ENCODE results near the gene COL2A1. TPM values are rescaled to one million over a fixed set of nuclear protein-coding genes. Genes with fewer than 3 reads are reported as not detected.
A peak's percentile ranks its signal among the peaks of the same experiment; 100 is the strongest.

The COL2A1 gene
- total RNA-seq, 1 donor from 2014 or later, result 7.0 TPM

DNA sequence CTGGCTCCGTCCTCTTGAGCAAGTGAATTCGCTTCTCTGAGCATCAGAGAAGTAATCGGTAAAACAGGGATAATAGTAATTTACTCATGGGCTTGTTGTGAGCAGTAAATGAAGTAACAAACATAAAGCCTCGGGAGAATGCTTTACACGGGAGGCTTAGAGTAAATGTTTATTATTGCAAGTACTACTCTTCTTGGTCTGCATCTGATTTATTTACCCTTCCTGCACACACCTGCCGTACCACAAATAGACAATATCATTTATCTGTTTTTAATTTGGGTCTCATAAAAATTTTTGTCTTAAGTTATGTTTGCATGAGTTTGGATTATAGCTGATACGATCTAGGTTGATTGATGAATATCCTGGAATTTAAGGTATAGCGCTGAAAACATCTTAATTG, 7.8 kb upstream of the COL2A1 start:
- DNase-seq, result no peak

DNA sequence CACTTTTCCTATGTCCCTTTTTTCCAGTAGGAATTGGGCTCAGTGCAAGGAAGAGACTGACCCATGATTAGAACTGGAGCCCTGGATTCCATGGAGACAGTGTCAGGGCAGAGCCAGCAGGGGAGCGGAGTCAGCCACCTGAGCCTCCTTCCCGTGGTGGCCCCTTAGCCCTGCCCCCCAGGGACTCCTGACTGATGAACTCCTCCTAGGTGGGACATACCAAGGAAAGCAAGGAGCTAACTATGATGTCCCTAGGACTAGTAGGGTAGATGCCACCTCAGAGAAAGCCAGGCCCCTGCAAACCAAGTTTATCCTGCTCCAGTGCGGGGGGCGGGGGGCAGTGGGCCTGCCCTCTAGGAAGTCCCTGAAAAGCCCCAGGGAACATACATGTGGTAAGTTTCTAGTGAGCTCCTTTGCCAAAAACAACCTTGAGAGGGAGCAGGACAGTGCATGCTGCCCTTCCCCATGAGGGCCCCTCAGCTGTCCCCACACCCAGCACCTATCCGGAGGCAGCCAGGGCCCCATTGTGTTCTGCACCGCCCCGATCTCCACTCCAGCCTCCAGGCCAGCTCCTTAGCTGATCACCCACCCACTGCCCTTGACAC, 6.2 kb upstream of the COL2A1 start:
- DNase-seq, result no peak

DNA sequence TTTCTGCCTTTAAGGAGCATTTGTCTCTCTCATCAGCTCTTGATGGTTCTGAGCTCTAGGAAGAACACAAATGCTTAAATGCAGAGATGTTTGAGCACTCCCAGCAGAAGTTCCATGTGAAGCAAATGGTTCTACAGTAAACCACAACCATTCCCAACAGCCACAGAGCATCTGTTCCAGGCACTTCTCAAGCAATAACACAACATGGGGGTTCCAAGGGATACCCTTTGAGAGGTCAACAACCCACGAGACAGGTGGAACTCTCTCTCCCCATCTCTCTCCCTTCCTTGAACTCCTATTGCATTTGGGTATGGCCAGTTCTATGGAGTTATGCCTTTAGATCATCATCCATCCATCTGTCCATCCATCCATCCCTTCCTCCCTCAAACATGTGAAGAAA, 5.2 kb upstream of the COL2A1 start:
- DNase-seq, result no peak

DNA sequence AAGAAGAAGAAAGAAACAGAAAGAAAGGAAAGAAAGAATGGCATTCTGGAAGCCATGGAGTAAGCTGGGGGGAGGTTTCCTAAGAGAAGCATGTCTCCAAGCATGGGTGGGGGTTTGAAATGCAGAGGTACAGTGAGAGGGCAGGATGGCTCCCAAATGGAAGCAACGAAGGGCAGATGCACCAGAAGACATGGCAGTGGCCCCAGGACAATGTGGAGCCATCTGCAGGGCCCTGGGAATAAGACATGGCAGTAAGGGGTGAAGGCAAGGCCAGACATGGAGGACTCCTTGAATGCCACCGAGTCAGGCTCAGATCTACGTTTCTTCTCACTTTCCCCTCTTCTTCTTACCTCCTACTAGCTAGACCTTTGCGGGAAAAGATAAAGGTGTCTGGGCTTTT, 4.7 kb upstream of the COL2A1 start:
- no peak for DNase-seq

DNA sequence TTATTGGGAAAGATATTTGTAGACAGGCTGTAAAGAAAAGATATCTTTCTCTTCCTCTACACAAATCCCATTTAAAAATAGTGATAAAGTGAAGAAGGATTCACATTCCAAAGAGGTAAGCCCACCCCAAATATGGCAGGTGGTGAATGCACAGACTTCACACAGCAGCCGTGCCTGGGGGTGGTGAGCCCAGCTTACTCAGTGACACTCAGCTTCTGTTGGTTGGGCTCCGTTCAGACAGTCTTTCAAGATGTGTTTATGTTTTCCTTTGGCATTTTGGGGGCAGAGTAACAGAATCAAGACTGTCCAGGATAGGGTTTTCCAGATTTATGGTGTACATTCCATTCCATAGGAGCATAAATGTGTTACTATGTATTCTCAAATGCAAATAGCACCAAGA, 4.1 kb upstream of the COL2A1 start:
- DNase-seq, result no peak

DNA sequence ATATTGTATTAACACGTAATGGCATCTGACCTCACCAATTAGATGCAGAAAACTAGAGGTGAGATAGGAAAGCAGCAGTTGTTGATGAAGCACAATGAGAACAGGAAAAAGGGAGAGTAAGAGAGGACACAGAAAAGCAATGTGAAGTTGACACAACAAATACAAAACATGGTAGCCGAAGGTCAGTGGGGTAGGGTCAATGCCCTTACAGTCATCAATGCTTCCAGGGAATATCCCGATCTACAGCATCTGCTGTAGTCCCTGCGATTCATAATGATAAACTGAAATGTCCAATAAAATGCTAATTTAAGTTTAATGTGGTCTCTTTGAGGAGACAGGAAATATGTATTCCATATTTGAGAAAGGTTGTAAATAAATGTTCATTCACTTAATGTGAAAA, 2.9 kb upstream of the COL2A1 start:
- DNase-seq, result no peak

DNA sequence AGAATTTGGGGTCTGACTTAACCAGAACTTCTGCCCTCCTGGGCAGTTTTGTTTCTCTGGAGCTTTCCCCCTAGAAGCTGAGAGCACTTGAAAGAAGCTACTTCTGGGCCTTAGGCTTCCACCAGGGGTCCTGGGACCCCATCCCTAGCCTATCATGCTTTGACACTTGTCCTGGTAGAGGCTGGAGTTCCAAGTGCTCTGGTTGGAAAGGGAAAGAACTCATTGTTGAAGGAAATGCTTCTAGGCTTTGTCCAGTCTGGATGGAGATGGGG, 1.4 kb upstream of the COL2A1 start:
- no peak for DNase-seq

DNA sequence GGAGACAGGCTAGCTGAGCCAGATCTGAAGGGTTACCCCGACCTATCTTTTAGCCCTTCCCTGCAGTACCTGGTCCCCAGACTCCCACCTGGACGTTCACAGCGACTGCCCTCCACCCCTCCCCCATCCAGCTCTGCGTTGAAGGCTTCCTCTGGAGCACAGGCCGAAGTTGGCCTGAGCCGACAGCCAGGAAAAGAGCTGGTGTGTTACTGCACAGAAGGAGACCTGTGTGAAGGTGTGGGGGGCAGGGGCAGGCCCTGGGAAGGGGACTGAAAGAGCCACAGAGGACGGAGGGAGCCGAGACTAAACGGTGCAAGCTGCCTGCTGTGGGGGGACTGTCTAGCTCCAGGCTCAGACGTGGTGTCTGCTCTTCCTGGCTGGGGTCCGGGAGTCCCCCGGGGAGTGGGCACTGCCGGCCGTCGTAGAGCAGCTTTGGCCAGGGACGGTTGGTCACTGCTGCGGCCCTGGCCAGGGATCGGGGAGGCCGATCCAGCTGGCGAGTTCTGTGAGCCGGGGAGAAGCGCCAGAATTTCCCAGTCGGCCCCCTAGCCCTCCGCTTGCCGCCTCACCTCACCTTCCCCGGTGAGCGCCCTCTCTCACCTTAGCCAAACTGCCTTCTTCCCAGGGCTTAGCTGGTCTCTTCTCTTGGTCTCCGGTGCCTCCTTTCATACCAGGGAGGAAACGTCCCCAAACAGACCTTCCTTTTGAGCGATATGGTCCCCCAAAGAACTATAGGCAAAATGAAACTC, 899 bp upstream of the COL2A1 start:
- no peak for DNase-seq

DNA sequence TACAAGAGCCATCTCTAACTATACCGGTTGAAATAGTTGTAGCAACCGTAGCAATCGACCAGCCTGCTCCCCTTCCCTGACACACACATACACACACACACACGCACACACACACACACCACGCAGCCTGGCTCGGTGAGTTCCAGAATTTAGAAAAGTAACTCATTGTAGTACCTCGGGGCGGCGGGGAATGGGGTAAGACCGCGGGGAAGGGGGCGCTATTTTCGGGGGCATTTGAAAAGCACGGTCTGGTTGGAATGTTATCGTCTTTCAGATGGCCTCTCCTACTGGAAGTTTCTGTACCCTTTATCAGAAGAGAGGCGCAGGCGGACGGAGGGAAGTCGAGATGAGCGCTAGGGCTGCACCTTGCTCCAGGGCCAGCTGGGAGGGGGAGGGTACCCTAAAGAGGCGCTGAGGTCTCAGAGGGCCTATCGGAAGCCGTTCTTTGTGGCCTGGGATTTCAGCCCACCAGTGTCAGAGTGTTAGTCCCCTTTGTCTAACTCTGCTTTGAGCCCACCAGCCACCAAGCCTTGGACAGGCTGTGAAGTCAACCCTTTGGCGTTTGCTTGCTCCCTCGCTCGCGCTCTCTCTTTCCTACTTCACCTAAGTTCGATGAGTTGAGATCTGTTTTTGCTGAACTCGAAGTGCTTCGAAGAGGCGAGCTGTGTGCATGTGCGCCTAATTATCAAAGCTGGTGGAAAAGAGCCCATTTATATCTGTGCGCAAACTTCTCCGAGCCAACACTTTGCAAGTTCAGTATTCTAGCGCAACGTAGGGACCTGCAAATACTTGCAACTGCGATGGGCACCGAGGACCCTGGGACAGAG, 837 bp downstream of the COL2A1 start:
- no peak for DNase-seq

DNA sequence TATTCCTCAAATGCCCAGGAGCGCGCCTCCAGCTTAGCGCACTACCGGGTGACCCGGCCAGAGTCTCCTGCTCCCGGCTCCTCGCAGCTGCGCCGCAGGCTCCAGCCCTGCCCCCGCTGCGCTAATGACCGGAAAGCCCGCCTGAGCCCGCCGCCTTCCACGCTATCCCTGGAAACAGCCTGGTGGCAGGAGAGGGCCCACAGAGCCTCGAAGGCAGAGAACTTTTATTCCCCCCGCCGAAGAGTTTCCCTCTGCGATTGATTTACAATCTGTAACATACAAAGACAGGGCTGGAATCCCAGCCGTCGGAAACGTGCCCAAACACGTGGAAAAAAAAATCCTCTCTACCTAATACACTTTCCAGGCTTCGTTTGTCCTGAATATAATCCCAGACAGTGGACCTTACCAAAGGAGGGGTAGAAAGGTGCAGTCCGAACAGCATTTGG, 1.5 kb downstream of the COL2A1 start:
- peak; percentile 76 for DNase-seq

DNA sequence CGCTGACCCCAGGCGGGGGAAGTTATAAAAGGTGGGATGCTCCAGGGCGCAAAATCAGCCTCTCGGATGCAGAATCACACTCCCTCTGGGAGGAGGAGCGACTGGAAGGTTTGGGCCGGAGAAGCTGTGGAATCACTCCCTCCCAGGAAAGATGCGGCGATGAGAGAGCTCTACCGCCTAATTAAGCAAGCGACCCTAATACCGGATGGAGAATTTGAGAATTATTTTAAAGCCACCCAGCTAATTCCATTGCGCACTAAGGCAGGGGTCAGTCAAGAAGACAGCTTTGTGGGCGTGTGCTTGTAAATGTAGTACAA, 1.9 kb downstream of the COL2A1 start:
- DNase-seq, result no peak

DNA sequence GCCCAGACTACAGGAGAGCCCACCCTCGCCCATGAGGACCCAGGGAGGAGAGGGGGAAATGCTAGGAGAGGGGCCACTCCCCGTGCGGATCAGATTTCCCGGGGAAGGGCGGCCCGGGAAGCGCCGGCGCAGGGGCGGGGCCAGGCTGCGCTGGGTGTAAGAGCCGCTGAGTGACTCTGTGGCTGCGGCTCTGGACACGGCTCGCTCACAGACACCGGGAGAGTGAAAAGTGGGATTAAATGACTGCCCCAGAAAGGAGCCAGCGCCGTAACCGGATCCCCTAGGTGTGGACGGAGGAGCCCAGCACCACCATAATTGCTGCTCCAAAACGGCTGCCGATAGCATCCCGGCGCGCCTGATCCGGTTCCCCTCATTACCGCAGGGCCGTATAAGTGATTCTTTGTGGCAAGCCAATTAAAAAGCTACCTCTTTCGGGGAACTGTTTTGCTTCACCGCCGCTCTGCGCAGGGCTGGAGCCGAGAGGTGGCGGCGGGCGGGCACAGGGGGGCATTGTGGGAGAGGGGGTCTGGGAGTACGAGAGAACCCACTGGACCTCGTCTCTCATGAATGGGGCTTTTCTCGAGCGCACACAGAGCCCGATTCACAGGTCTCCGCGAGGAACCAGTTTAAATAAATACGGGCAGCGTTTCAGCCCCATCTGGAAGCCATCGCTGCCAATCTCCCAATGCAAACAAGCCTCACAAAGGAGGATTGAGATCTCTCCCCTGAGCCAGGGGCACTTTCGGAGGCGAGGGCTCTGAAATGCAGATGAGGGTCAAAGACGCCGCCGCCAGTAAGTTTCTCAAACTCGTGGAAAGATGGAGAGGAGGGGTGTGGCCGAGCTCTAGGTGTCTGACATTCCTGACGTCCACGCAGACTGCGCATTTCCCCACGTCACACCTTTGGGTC, 2.5 kb downstream of the COL2A1 start:
- DNase-seq, result peak; percentile 79

DNA sequence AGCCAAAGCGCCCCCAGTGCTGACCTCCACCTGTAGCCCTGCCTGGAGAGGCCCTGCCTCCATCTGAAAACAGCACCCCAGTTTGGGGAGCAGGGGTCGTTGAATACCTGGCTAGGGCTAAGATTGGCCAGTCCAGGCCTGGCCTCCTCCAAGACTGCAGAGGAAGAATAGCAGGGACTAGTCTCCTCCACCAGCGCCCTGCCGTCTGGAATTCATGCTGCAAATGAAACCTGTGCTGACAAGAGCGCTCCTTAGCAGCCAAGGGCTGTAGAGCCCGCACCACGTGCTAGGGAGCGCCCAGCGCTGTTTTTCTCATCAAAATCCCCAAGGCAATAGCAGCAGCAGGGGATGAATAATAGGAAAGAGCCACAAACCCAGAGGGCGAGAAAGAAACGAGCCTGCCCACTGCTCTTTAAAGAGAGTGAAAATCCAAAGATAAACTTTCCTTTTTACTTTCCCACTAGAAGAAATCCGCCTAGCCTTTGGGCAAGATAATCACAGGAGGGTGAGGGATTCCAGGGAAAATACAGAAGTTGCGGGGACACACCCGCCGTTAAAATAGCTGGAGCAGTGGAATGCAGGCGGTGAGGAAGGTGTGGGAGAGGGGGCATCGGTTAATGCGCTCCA, 3.3 kb downstream of the COL2A1 start:
- DNase-seq, result peak; percentile 68

DNA sequence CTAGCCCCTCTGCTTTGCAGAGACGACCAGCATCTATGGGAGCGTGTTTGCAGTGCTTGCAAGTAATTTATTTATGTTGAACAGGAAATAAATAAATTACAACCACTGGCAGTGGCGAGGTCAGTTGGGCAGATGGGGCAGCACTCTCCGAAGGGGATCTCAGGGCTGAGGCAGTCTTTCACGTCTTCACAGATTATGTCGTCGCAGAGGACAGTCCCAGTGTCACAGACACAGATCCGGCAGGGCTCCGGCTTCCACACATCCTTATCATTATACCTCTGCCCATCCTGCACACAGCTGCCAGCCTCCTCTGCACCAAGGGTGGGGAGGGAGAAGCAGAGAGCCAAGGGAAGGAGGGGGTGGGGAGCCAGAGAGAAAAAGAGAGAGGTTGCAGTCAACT, 4.5 kb downstream of the COL2A1 start:
- DNase-seq, result no peak

DNA sequence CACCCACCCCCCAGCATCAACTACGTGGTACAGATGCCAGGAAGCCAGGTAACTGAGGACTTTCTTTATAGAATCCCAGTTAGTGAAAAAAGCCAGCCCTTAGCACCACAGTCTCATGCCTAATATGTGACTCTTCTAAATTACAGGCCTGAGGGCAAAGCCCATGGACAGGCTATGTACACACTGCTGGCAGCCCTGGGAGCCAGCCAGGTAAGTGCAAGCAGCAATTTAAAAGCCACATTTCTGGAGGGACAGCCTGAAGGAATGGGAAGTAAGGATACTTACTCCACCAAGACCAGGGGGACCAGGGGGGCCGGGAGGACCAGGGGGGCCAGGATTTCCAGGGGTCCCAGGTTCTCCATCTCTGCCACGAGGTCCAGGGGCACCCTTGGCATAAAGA, 7.0 kb downstream of the COL2A1 start:
- DNase-seq, result no peak

DNA sequence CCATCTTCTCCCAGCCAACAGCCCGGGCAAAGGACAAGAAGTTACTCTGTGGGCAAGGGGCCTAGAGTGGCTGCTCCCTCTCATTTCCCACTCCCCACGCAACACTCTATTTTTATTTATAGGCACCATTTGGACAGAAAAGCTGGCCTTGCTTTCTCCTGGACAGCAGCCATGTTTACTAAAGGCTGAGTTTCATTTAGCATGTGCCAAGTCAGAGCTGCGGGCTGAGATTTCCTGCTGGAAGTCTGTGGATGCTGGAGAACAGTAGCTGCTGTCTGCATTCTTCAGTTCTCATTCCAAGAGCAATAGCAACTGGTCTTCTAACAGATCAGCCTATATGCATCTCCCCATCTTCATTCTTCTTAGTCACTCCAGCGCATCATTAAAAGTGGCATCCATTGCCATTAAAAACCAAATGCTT, 8.3 kb downstream of the COL2A1 start:
- peak; percentile 79 for DNase-seq

DNA sequence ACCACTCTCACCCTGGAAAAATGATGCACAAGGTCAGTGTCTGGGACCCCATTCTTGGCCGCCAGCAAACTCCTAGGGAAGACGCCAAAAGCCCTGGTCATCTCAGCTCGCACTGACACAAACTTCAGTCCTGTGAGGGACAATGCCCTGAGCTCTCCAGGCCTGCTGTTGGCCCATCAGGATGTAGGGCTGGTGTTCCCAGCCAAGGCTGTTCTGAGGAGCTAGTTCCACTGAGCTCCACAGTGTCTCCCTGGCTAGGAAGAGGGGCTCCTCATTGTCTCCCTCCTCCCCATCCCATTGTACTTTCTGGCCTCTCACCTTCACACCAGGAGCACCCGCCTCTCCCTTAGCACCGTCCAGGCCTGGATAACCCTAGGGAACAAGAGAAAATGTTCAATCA, 10.8 kb downstream of the COL2A1 start:
- DNase-seq, result no peak

DNA sequence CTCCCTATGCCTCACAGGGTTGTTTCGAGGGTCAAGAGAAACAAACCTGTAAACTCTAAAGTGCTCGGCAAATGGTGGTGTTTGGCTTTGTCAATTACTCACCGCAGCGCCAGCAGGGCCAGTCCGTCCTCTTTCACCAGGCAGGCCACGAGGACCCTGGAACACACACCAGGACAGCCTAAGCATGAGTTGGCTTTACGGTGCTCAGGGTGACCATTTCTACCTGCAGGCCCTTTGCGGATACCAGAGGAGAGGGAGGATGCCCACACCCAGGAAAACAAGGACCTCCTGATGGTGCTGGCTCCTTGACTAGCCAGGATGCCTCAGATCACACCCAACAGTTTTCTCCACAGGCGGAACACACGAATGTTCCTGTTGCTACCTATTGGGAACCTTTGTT, 11.5 kb downstream of the COL2A1 start:
- DNase-seq, result no peak

DNA sequence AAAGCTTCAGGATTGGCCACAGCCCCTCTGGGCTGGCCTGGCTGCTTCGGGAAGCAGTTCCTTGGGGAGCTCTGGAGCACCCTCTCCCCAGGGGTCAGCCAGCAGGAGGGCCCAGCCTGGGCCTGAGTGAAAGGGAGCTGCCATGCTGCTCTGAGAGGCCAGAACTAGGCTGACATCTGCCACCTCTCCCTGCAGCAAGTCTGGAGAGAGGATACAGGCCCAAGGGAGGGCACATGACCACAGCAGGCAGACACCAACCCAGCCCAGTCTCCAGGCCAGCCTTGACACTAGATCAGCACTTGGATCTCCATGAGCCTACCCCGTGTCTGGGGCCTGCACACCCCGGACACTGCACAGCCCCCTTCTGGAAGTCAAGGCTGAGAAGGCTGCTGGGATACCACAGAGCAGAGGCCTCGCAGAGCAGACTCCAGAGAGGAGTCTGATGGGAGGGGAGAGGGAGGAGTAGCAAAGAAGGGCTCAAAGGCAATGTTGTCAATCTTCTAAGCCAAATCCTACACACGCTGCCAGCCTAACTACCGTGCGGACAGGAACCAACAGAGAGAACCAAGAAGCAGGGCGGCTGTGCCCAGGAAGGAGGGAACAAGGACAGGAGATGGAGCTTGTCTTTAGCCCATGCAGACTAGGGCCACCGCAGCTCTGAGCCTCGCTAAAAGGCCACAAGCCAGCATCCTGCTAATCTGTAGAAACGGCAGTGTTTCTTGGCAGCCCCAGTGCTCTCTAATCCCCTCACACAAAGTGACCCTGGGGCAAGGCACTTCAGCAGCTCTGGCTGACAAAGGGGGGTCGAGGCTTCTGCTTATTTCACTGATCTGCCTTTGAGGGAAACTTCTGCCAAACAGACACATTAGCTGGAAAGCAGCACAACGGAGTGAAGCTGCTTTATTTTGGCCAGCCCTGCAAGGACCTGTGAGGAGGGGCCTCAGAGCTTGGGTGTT, 12.9 kb downstream of the COL2A1 start:
- peak; percentile 58 for DNase-seq

DNA sequence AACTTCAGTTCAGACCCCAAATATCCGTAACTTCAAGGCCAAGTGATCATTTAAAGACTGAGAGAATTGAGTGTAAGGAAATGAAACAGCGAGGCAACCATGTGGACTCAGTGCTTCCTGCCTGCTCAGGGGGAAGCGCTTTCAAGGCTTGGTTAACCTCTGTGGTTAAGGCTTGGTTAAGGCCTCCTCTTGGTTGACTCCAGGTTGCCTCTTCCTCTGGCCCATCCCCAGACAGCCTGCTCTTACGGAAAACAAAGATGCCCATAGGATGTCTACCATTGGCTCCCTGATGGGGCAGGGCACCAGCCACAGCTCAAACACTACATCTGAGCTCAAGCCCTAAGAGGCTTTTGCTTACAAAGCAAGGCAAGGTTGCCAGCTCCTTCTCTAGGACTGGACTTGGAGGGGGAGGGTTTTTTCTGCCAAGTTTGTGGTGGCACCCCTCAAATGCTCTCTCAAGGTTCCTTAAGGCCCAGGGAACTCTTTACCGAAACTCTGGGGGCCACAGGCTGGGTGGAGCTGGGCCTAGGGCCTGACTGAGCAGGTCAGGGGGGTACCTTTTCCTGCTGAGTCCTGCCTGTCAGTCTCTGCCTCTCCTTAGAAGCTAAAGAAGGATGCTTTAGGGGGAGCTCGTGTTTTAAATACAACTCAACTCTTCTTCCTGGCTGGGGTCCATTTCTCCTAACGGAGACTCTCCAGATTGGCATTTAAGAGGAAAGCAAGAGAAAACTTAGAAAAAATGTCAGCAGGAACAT, 13.7 kb downstream of the COL2A1 start:
- DNase-seq, result peak; percentile 77
